Neutrophil (primary cell): Measurements from ENCODE around the gene SLC1A7.

Source experiments
- H3K27ac ChIP-seq: fragments of 200-600 bp; sonication (generic); 2 replicates; pipeline ENCODE4 v1.5.1; 2016; ENCODE audit warnings: mild to moderate bottlenecking, moderate library complexity
- H3K27me3 ChIP-seq: fragments of 200-600 bp; sonication (generic); 2 replicates; pipeline ENCODE4 v1.6.0; 2016; ENCODE audit warnings: mild to moderate bottlenecking
- H3K36me3 ChIP-seq: fragments of 200-600 bp; sonication (generic); 2 replicates; pipeline ENCODE4 v1.5.1; 2017
- H3K4me1 ChIP-seq, 2 experiments: fragments of 200-600 bp in 1 of 2; sonication (generic) in 1 of 2; 1 replicate in 1 of 2; 2 replicates in 1 of 2; pipeline versions ENCODE4 v1.5.1 to v1.6.1; 2013 to 2016; ENCODE audit warnings: low read depth in 1 of 2, low read length in 1 of 2, mild to moderate bottlenecking in 1 of 2, moderate library complexity in 1 of 2; ENCODE audit not compliant: control insufficient read depth in 1 of 2, insufficient read depth in 1 of 2
- H3K4me3 ChIP-seq, 2 experiments: fragments of 200-600 bp in 1 of 2; sonication (generic) in 1 of 2; 1 replicate in 1 of 2; 2 replicates in 1 of 2; pipeline ENCODE4 v1.5.1; 2013 to 2016; ENCODE audit warnings: low read depth in 1 of 2, low read length in 1 of 2, mild to moderate bottlenecking in 1 of 2, moderate library complexity in 1 of 2
- H3K9me3 ChIP-seq: fragments of 200-600 bp; sonication (generic); 2 replicates; pipeline ENCODE4 v1.5.1; 2016
- TF ChIP-seq, protein P1 (sequence below): fragments of 200-600 bp; sonication (generic); IDR thresholded peaks from 2 replicates; pipeline ENCODE4 v1.5.1; 2016; ENCODE audit warnings: antibody characterized with exemption

SLC1A7 gene

DNA sequence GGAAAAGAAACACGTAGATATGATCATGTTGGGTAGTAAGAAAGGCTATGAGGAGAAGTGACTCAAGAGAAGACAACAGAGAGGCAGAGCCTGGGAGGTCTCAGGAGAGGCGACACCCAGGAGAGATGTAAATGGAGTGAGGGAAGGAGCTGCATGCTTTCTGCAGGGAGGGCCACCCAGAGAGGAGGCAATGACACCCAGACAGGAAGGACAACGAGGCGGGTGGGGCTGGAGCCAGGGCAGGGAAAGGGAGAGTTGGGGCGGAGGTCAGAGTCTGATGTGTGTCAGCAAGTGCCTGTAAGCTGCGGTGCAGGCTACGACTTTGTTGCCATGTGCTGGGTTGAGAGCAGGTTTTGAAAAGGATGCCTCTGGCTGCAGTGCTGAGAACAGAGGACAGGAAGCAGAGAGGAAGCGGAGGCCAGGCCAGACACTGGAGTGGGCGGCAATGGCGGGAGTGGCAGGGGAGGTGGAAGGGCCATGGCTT is 31.3 kb downstream of the SLC1A7 start:
- Histone ChIP-seq H3K27ac (no peak overlapping the region), H3K27me3 (peaks cover 24% of the 10 kb centered on the region), H3K4me1 (no peaks in the 10 kb centered on the region), H3K9me3 (no peaks in the 10 kb centered on the region), H3K4me3 (no peak overlapping the region), H3K36me3 (no peaks in the 10 kb centered on the region)
- TF ChIP-seq, protein P1, sequence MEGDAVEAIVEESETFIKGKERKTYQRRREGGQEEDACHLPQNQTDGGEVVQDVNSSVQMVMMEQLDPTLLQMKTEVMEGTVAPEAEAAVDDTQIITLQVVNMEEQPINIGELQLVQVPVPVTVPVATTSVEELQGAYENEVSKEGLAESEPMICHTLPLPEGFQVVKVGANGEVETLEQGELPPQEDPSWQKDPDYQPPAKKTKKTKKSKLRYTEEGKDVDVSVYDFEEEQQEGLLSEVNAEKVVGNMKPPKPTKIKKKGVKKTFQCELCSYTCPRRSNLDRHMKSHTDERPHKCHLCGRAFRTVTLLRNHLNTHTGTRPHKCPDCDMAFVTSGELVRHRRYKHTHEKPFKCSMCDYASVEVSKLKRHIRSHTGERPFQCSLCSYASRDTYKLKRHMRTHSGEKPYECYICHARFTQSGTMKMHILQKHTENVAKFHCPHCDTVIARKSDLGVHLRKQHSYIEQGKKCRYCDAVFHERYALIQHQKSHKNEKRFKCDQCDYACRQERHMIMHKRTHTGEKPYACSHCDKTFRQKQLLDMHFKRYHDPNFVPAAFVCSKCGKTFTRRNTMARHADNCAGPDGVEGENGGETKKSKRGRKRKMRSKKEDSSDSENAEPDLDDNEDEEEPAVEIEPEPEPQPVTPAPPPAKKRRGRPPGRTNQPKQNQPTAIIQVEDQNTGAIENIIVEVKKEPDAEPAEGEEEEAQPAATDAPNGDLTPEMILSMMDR: no peak

DNA sequence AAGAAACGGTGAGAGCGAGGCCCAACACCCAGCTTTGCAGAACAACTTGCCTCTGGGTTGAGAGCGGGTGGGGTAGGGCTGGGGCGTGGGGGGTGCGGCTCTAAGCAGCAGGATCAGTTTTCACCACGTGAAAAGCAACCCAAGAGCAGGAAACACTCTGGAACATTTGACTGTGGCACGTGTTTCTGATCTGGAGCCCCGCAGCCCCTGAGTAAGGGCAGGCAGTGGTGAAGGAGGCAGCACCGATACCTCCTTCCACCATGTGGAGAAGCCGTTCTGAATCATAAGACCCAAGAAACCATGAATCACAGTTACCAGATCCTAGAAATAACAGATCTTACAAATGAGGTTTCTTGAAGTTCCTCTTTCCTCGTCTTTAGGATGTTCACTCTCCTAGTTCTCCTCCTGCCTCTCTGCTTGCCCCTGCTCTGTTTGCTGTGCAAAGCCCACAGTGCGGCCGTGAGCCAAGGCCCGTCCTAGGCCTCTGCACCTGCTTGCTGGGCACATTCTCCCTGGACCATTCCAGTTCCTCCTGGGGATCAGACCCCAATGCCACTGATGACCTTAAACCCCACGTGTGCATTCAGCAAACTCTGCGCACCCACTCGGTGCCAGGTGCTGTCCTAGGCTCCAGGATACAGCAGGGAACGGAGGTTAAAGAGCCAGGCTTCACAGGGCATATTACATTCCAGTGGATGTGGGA is 31.9 kb downstream of the SLC1A7 start:
- H3K27ac ChIP-seq: no peak overlapping the region

DNA sequence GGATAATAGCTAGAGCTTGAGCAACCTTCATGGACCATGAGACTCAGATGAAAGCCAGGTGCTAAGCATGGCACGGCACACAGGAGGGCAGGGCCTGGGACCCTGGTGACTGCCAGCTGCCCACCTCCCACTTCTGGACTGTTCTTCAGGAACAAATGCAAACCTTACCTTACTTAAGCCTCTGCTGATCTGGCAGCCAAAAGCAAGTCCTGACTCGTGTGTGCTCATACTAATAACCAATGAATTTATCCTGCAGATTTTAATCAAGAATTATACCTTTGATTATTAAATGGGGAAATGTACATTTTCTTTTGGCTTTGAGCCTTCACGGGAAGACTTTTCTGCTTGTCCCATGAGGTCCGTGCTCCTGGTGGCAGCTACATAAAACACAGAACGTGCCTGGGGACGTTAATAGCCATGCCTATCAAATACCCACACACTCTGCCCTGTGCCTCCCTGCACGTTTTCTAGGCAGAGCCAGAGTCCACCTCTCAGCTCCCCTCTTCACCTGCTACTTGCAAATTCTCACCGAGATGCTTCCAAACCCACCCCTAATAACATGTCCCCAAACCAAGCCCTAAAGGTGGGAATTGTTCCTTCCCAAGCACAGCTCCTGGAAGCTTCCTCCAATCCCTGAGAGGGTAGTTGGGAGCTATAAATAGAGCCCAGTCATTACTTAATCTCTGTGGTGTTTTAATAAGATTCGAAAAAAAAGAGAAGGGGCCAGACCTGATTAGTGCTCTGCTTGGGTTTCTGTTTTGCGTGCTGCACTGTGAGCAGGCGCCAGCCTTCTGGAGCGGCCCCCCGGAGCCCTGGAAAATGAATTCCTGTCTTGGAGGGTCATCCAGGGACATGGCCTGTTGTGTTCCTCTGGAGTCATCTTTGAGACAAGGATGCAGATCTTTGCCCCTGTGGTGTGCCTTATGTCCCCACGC is 33.5 kb downstream of the SLC1A7 start:
- H3K27ac ChIP-seq: no peak overlapping the region
- H3K9me3 ChIP-seq: no peaks in the 10 kb centered on the region
- H3K4me3 ChIP-seq: no peak overlapping the region
- H3K36me3 ChIP-seq: no peaks in the 10 kb centered on the region
- H3K4me1 ChIP-seq: no peaks in the 10 kb centered on the region
- H3K27me3 ChIP-seq: peaks cover 24% of the 10 kb centered on the region
- TF ChIP-seq, protein P1: no peak

More for the DNA sequence above, 31.9 kb downstream of the SLC1A7 start:
- TF ChIP-seq, protein P1: no peak
- Histone ChIP-seq H3K9me3 (no peaks in the 10 kb centered on the region), H3K36me3 (no peaks in the 10 kb centered on the region), H3K27me3 (peaks cover 24% of the 10 kb centered on the region), H3K4me3 (no peak overlapping the region), H3K4me1 (no peaks in the 10 kb centered on the region)

DNA sequence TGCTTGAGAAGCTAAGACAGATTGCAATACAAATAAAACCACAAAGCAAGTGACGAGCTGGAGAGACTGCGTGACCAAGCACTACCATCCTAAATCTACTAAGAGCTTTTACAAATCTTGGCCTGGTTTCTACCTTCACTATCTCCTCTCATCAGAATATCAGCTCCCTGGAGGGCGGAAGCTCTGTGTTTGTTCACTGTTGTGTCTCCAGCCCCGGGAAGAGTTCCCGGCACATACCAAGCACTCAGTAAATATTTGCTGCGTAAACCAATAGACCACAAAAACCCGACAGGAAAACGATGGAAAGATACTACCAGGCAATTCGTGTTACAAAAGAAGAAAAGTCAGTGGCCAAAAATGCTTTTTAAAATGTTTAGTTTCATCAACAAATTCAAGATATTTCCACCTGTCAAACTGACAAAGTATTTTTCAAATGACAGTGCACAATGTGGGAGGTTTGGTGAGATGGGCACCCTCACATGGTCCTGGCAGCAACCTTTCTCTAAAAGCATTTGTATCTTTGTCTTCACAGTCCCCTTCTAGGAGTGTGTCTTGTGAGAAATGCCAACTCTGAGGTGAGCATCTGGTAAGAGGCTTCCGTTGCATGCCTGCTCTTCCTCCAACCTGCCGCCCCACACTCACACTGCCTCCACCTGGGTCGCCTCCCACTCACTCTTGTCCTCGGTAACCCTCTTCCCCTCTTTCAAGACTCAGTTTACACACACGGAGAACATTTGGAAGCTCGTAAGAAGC is 34.7 kb downstream of the SLC1A7 start:
- H3K9me3 ChIP-seq: no peaks in the 10 kb centered on the region
- no peaks in the 10 kb centered on the region for H3K36me3 ChIP-seq
- TF ChIP-seq, protein P1: no peak
- no peak overlapping the region for H3K27ac ChIP-seq
- H3K27me3 ChIP-seq: peaks cover 24% of the 10 kb centered on the region
- H3K4me1 ChIP-seq: no peaks in the 10 kb centered on the region
- H3K4me3 ChIP-seq: no peak overlapping the region

DNA sequence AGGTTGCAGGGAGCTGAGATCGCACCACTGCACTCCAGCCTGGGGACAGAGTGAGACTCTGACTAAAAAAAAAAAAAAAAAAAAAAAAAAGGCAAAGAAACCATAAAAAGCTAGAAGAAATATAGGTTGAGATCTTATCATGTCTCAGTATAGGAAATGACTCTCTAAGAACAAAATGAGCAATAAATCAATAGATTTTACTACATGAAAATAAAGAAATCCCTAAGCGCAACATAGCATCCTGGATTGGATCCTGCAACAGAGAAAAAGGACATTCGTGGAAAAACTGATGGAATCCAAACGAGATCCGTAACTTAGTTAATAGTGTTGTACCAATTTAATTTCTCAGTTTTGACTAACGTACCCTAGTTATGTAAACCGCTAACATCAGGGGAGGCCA is 35.3 kb downstream of the SLC1A7 start:
- Histone ChIP-seq H3K4me1 (no peaks in the 10 kb centered on the region), H3K27ac (no peak overlapping the region), H3K4me3 (no peak overlapping the region), H3K9me3 (no peaks in the 10 kb centered on the region), H3K27me3 (peaks cover 24% of the 10 kb centered on the region), H3K36me3 (no peaks in the 10 kb centered on the region)
- TF ChIP-seq, protein P1: no peak
